HG03025 (cell line): ENCODE measurements around the gene PIK3R4.

ENCODE experiments used
- ATAC-seq: cut with Tn5 transposase; IDR thresholded peaks from one replicate; pipeline ENCODE4 v1.9.1; 2021; ENCODE audit warnings: mild to moderate bottlenecking, moderate library complexity; ENCODE audit not compliant: unreplicated experiment, low FRiP score

Gene PIK3R4

GRCh38 chr3:130692455-130692854 lies 54.2 kb downstream of the PIK3R4 start:
- no peak for ATAC-seq

- no peak for ATAC-seq
Measured at GRCh38 chr3:130688697-130689470, 57.7 kb downstream of the PIK3R4 start.

GRCh38 chr3:130688015-130688688 lies 58.5 kb downstream of the PIK3R4 start:
- no peak for ATAC-seq

GRCh38 chr3:130687327-130687726 lies 59.3 kb downstream of the PIK3R4 start:
- ATAC-seq, result no peak

- ATAC-seq, result no peak
Measured at GRCh38 chr3:130686833-130687232, 59.8 kb downstream of the PIK3R4 start.

- ATAC-seq, result no peak
Measured at GRCh38 chr3:130682131-130682530, 64.5 kb downstream of the PIK3R4 start.

GRCh38 chr3:130679218-130679617 lies 67.4 kb downstream of the PIK3R4 start:
- ATAC-seq, result no peak

- no peak for ATAC-seq
Measured at GRCh38 chr3:130677343-130677742, 69.3 kb downstream of the PIK3R4 start.

GRCh38 chr3:130671545-130672312 lies 74.9 kb downstream of the PIK3R4 start:
- ATAC-seq, result no peak

GRCh38 chr3:130669740-130670139 lies 76.9 kb downstream of the PIK3R4 start:
- no peak for ATAC-seq

- ATAC-seq, result no peak
Measured at GRCh38 chr3:130663092-130663491, 83.5 kb downstream of the PIK3R4 start.

GRCh38 chr3:130662501-130662996 lies 84.1 kb downstream of the PIK3R4 start:
- no peak for ATAC-seq

- ATAC-seq, result no peak
Measured at GRCh38 chr3:130661140-130661891, 85.3 kb downstream of the PIK3R4 start.

- ATAC-seq, result no peak
Measured at GRCh38 chr3:130659911-130660310, 86.7 kb downstream of the PIK3R4 start.

- ATAC-seq, result no peak
Measured at GRCh38 chr3:130658678-130659077, 88.0 kb downstream of the PIK3R4 start.

GRCh38 chr3:130656627-130657026 lies 90.0 kb downstream of the PIK3R4 start:
- no peak for ATAC-seq

- no peak for ATAC-seq
Measured at GRCh38 chr3:130654921-130655320, 91.7 kb downstream of the PIK3R4 start.

- ATAC-seq, result no peak
Measured at GRCh38 chr3:130654091-130654490, 92.5 kb downstream of the PIK3R4 start.

GRCh38 chr3:130649061-130649654 lies 97.5 kb downstream of the PIK3R4 start:
- ATAC-seq, result no peak

- ATAC-seq, result no peak
Measured at GRCh38 chr3:130648293-130648692, 98.3 kb downstream of the PIK3R4 start.
